K562 (cell line): ENCODE measurements around the gene FAM171A2. TPM values are rescaled to one million over a fixed set of nuclear protein-coding genes. Genes with fewer than 3 reads are reported as not detected.
A peak's percentile ranks its signal among the peaks of the same experiment; 100 is the strongest.

Source experiments
- BCOR ChIP-seq: fragments of 450-650 bp; IDR thresholded peaks from 2 replicates; pipeline ENCODE4 v1.6.1; 2016
- BHLHE40 ChIP-seq: IDR thresholded peaks from 2 replicates; pipeline ENCODE4 v1.6.1; 2011; ENCODE audit warnings: low read length, improper control_type of control experiment
- CBFB ChIP-seq: sonication (generic); formaldehyde crosslinking; IDR thresholded peaks from 2 replicates; pipeline ENCODE4 v1.4.0; 2020; ENCODE audit warnings: mild to moderate bottlenecking, missing genetic modification reagents
- CHD1 ChIP-seq: fragments of 200-600 bp; sonication (generic); IDR thresholded peaks from one replicate; pipeline ENCODE4 v1.6.1; 2012; ENCODE audit warnings: mild to moderate bottlenecking, moderate library complexity, low read length, inconsistent platforms
- DPF2 ChIP-seq: fragments of 450-650 bp; IDR thresholded peaks from 2 replicates; pipeline ENCODE4 v1.6.1; 2016
- HDAC1 ChIP-seq, 2 experiments: fragments of 450-650 bp; IDR thresholded peaks; 2 replicates each; pipeline ENCODE4 v1.6.1; 2016 to 2017; ENCODE audit warnings: inconsistent platforms in 1 of 2, mild to moderate bottlenecking in 1 of 2, moderate library complexity in 1 of 2
- L3MBTL2 ChIP-seq: fragments of 450-650 bp; IDR thresholded peaks from 2 replicates; pipeline ENCODE4 v1.6.1; 2016; ENCODE audit warnings: mild to moderate bottlenecking, moderate library complexity
- MAX ChIP-seq: sonication (generic); formaldehyde crosslinking; IDR thresholded peaks from 2 replicates; pipeline ENCODE4 v1.9.0; 2022; ENCODE audit warnings: mild to moderate bottlenecking, missing genetic modification reagents
- MGA ChIP-seq: fragments of 450-650 bp; IDR thresholded peaks from 2 replicates; pipeline ENCODE4 v1.6.1; 2016; ENCODE audit warnings: mild to moderate bottlenecking, moderate library complexity
- NR2F6 ChIP-seq: fragments of 450-650 bp; formaldehyde crosslinking; IDR thresholded peaks from 2 replicates; pipeline ENCODE4 v1.4.0; 2020; ENCODE audit warnings: mild to moderate bottlenecking
- ZBTB7A ChIP-seq: IDR thresholded peaks from 2 replicates; pipeline ENCODE4 v1.6.1; 2011; ENCODE audit warnings: low read depth, mild to moderate bottlenecking, low read length, moderate library complexity, borderline replicate concordance; ENCODE audit not compliant: control insufficient read depth
- ZNF589 ChIP-seq: fragments of 200-800 bp; sonication (Bioruptor generic); IDR thresholded peaks from 2 replicates; pipeline ENCODE4 v1.6.1; 2016; ENCODE audit warnings: low read depth, missing genetic modification characterization, missing compliant biosample characterization
- ZNF740 ChIP-seq, 3 experiments: fragments of 200-800 bp in 1 of 3; sonication (Bioruptor generic) in 1 of 3; sonication (generic) in 1 of 3; formaldehyde crosslinking in 1 of 3; IDR thresholded peaks; 2 replicates each; pipeline versions ENCODE4 v1.6.1 to v1.8.0; 2016 to 2022; ENCODE audit warnings: mild to moderate bottlenecking in 2 of 3, missing compliant biosample characterization in 2 of 3, missing genetic modification characterization in 2 of 3, missing genetic modification reagents in 1 of 3
- ZNF830 ChIP-seq: fragments of 250-450 bp; sonication (Bioruptor Pico); IDR thresholded peaks from 2 replicates; pipeline ENCODE4 v1.5.0; 2021; ENCODE audit warnings: mild to moderate bottlenecking
- polyA plus RNA-seq, 8 experiments: library from polyadenylated mRNA; depleted of rRNA in 4 of 8; stranded (reverse) in 5 of 8; unstranded in 3 of 8; fragments of >200 nt; fragmentation: Nextera tagmentation in 2 of 8; fragmentation: Illumina TruSeq in 1 of 8; extraction: Ambion mirVana in 2 of 8; extraction: Trizol in 1 of 8; gene quantifications; 2 replicates each; pipeline versions ENCODE4 v1.2.1 to v1.2.3, GENCODE V29; 2011 to 2014; ENCODE audit warnings: inconsistent platforms in 1 of 8, missing spikeins in 1 of 8
- total RNA-seq, 7 experiments: library from RNA; depleted of rRNA in 6 of 7; stranded (reverse); fragments of >200 nt in 6 of 7; fragmentation: Illumina TruSeq in 2 of 7; extraction: Trizol in 2 of 7; gene quantifications; 2 replicates each; pipeline versions ENCODE4 v1.2.1 to v1.2.3, GENCODE V29; 2011 to 2021; ENCODE audit warnings: low replicate concordance in 1 of 7

Gene FAM171A2
- total and polyA plus RNA-seq, 9 of the 15 experiments (the other 6 are each of a cell fraction or from before 2014, with no cell fraction given): 0.10 to 10.2 (median 2.0) TPM; not detected in 1

- peak; percentile 57 for TF ChIP-seq CHD1
- TF ChIP-seq BHLHE40: peak; percentile 36
- TF ChIP-seq NR2F6 (CRISPR knock-in tag): no peak
- no peak for TF ChIP-seq BCOR
- TF ChIP-seq DPF2: no peak
- 0 out of 2 replicates have a peak, but pooled peaks have one; percentile 10 for TF ChIP-seq ZNF589 (CRISPR knock-in tag)
- peak; percentile 92 for TF ChIP-seq MGA
- TF ChIP-seq MAX (CRISPR knock-in tag): peak; percentile 55
- TF ChIP-seq HDAC1 (IDR thresholded peaks at IDR 0.05): 0 out of 4 replicates have a peak, but pooled peaks of 1 of the 2 experiments have one; percentile 44
- TF ChIP-seq ZNF830: 0 out of 2 replicates have a peak, but pooled peaks have one; percentile 35
- peak; percentile 73 for TF ChIP-seq L3MBTL2
- TF ChIP-seq ZBTB7A: peak; percentile 22; the same call in 1 of the 2 replicates
- peak; percentile 23; the same call in 1 of the 2 replicates for TF ChIP-seq CBFB (CRISPR knock-in tag)
- TF ChIP-seq ZNF740 (CRISPR knock-in tag; IDR thresholded peaks at IDR 0.05): no peak
- TF ChIP-seq ZNF740 (tag; IDR thresholded peaks at IDR 0.05): 0 out of 4 replicates have a peak, but pooled peaks of 1 of the 2 experiments have one; percentile 42
These were observed 39.5 kb downstream of the FAM171A2 start (continued) for GRCh38 chr17:44324092-44324570.
